Colonic mucosa (tissue), 4 donors: ENCODE measurements around the gene RNF166. TPM values are rescaled to one million over a fixed set of nuclear protein-coding genes. Genes with fewer than 3 reads are reported as not detected.

Experiments used
- DNase-seq: peaks from one replicate; pipeline ENCODE4 v3.0.0-alpha.2; 2020
- H3K27ac ChIP-seq: fragments of 200-600 bp; one replicate; pipeline ENCODE4 v1.8.0; 2021
- H3K27me3 ChIP-seq: fragments of 200-600 bp; one replicate; pipeline ENCODE4 v1.8.0; 2021
- H3K36me3 ChIP-seq: fragments of 200-600 bp; one replicate; pipeline ENCODE4 v1.8.0; 2021
- H3K4me1 ChIP-seq: fragments of 200-600 bp; one replicate; pipeline ENCODE4 v1.8.0; 2021; ENCODE audit warnings: mild to moderate bottlenecking
- H3K4me3 ChIP-seq: fragments of 200-600 bp; one replicate; pipeline ENCODE4 v1.8.0; 2021
- H3K9ac ChIP-seq, 2 donors: one replicate each; pipeline ENCODE4 v1.7.0; 2013; ENCODE audit warnings: control low read depth in 2 of 2, low read depth in 2 of 2, low read length in 2 of 2
- H3K9me3 ChIP-seq: fragments of 200-600 bp; one replicate; pipeline ENCODE4 v1.8.0; 2021
- CTCF ChIP-seq: fragments of 200-600 bp; IDR thresholded peaks from one replicate; pipeline ENCODE4 v1.8.0; 2022; ENCODE audit warnings: antibody characterized with exemption, mild to moderate bottlenecking
- intact Hi-C: fragments of 100-400 bp; cut with DNase I; formaldehyde crosslinking; loops from one replicate; pipeline ENCODE4 v1.14.1; 2022
- total RNA-seq, 2 donors: library from RNA; stranded (reverse); fragmentation: NEBNext Ultra II Directional in 1 of 2; extraction: Animal tissue kit (Norgen Biotek cat#: 25700) in 1 of 2; gene quantifications; one replicate each; pipeline ENCODE4 v1.2.1, GENCODE V29; 2021
- donor health status: healthy.
- donor health status: DM: no; HTN: no; CAD: no.
- donor health status: DM: no; HTN: no; CAD: no.

RNF166 gene
- total RNA-seq, 2 donors from 2014 or later, result 9.2 to 9.3 TPM

- no peaks in the 10 kb centered on the region for H3K36me3 ChIP-seq
- TF ChIP-seq CTCF, result no peak
- H3K4me1 ChIP-seq, result peaks cover 8% of the 10 kb centered on the region
- DNase-seq, result no peak
- no peaks in the 10 kb centered on the region for H3K27me3 ChIP-seq
- no peaks in the 10 kb centered on the region for H3K9me3 ChIP-seq
- H3K4me3 ChIP-seq, result no peak overlapping the region
- intact Hi-C loops, result no loop called here
- H3K27ac ChIP-seq, result no peak overlapping the region
- no peak overlapping the region for H3K9ac ChIP-seq
Measured at GRCh38 chr16:88654363-88655052, 51.7 kb downstream of the RNF166 start.

- H3K4me1 ChIP-seq, result peaks cover 8% of the 10 kb centered on the region
- no peak for TF ChIP-seq CTCF
- DNase-seq, result no peak
- H3K9me3 ChIP-seq, result no peaks in the 10 kb centered on the region
- H3K27ac ChIP-seq, result no peak overlapping the region
- no peak overlapping the region for H3K4me3 ChIP-seq
- intact Hi-C loops, result no loop called here
- no peaks in the 10 kb centered on the region for H3K27me3 ChIP-seq
- no peaks in the 10 kb centered on the region for H3K36me3 ChIP-seq
- no peak overlapping the region for H3K9ac ChIP-seq
Measured at GRCh38 chr16:88653596-88654362, 52.4 kb downstream of the RNF166 start.

GRCh38 chr16:88653101-88653500 lies 53.1 kb downstream of the RNF166 start:
- Histone ChIP-seq H3K27ac (no peak overlapping the region), H3K4me3 (no peak overlapping the region), H3K9me3 (no peaks in the 10 kb centered on the region), H3K9ac (no peak overlapping the region), H3K36me3 (no peaks in the 10 kb centered on the region), H3K27me3 (no peaks in the 10 kb centered on the region), H3K4me1 (peaks cover 8% of the 10 kb centered on the region)
- DNase-seq, result no peak
- no peak for TF ChIP-seq CTCF
- intact Hi-C loops, result no loop called here

- Histone ChIP-seq H3K36me3 (no peaks in the 10 kb centered on the region), H3K4me1 (peaks cover 8% of the 10 kb centered on the region), H3K9ac (no peak overlapping the region), H3K4me3 (no peak overlapping the region), H3K27me3 (no peaks in the 10 kb centered on the region), H3K9me3 (no peaks in the 10 kb centered on the region), H3K27ac (no peak overlapping the region)
- no peak for DNase-seq
- intact Hi-C loops, result no loop called here
- TF ChIP-seq CTCF, result no peak
Measured at GRCh38 chr16:88652762-88653063, 53.5 kb downstream of the RNF166 start.

GRCh38 chr16:88651989-88652761 lies 54.0 kb downstream of the RNF166 start:
- no peak for DNase-seq

More at GRCh38 chr16:88651989-88652761, 54.0 kb downstream of the RNF166 start:
- H3K4me3 ChIP-seq, result no peak overlapping the region
- H3K36me3 ChIP-seq, result no peaks in the 10 kb centered on the region
- H3K4me1 ChIP-seq, result peaks cover 8% of the 10 kb centered on the region
- intact Hi-C loops, result no loop called here
- TF ChIP-seq CTCF, result no peak
- no peaks in the 10 kb centered on the region for H3K27me3 ChIP-seq
- peak overlapping the region; percentile 88 for H3K27ac ChIP-seq
- no peaks in the 10 kb centered on the region for H3K9me3 ChIP-seq
- H3K9ac ChIP-seq, result peak overlapping the region in 1 of 2 donors; percentile 58
